GM12892 (cell line): ENCODE results near the gene CANT1.

Experiments used
- POLR2A ChIP-seq: IDR thresholded peaks from 2 replicates; pipeline ENCODE4 v1.6.1; 2011; ENCODE audit warnings: low read depth, low read length, control low read depth
- POLR2AphosphoS5 ChIP-seq: IDR thresholded peaks from 2 replicates; pipeline ENCODE4 v1.6.1; 2011; ENCODE audit warnings: low read depth, low read length, control low read depth
- TAF1 ChIP-seq: IDR thresholded peaks from 2 replicates; pipeline ENCODE4 v1.6.1; 2011; ENCODE audit warnings: low read depth, mild to moderate bottlenecking, control low read depth, low read length, borderline replicate concordance

DNA sequence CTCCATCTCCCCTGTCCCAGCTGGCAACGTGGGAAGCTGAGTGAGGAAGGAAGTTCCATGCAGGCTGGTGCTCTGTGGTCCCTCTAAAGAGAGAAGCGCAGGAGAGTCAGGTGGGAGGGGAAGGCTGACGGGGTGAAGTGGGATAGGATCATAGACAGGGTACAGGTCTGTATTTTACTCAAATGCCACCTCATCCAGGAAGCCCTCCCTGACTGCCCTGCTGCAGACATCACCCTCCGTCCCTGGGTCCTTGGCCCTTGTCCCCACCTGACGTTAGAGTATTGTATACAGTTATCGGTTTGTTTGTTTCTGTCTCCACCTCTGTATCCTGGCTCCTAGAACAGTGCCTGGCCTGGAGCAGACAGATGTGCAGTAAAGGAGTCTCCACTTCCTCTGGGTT is 11.7 kb downstream of the CANT1 start:
- TF ChIP-seq POLR2A (no peak), TAF1 (no peak), POLR2AphosphoS5 (no peak)
